NT2/D1 (cell line): Measurements from ENCODE around the gene COLQ.

Experiments
- SUZ12 ChIP-seq: IDR thresholded peaks from 2 replicates; pipeline ENCODE4 v1.6.1; 2011; ENCODE audit not compliant: insufficient read length, insufficient read depth; ENCODE audit errors: extremely low read depth
- YY1 ChIP-seq: IDR thresholded peaks from 2 replicates; pipeline ENCODE4 v1.6.1; 2011; ENCODE audit not compliant: insufficient read length, insufficient read depth
- ZNF274 ChIP-seq: IDR thresholded peaks from 2 replicates; pipeline ENCODE4 v1.6.1; 2011; ENCODE audit warnings: mild to moderate bottlenecking, low read depth, low read length

GRCh38 chr3:15539066-15539465, 17.6 kb upstream of the COLQ start:
- no peak for TF ChIP-seq SUZ12
- no peak for TF ChIP-seq ZNF274
- no peak for TF ChIP-seq YY1
